Putamen (tissue), 1 donor: ENCODE data around the gene DIRAS3.
"Not testable (repeated sequence)": the region's sequence is repeated elsewhere in the genome, so short reads cannot be mapped to it uniquely, and the experiment has no call there.

Experiments
- DNase-seq: peaks from one replicate; pipeline ENCODE4 v3.0.0-alpha.2; 2016; ENCODE audit warnings: low spot score

Gene DIRAS3

DNA sequence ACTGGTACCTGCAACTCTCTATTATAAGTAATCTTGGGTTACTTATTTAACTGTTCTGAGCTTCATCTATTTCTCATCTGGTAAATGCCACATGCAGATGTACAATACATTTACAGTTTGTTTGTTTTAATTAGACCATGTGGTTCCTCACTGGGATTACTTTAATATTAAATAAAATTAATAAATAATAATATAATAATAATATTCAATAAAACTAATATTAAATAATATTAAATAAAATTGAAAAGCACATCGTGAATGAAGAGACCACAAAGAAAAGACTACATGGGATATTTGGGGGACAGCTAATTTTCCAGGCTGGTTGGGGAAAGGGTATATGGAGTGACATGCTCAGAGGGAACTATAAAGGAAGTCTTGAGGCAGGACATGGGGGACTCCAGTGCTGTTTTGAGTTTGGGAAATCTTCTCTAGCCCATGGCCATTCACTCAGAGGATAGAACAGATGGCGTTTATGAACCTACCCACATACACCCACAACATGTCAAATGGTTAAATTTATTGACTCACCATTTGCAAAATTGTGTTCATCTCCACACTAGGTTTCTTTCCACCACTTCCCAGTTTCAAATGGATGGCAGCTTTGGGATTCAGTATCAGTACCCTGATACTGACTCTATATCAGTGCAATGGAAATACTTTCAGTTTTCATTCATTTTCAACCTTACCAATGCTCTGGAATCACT, 25.6 kb downstream of the DIRAS3 start:
- DNase-seq = no peak

DNA sequence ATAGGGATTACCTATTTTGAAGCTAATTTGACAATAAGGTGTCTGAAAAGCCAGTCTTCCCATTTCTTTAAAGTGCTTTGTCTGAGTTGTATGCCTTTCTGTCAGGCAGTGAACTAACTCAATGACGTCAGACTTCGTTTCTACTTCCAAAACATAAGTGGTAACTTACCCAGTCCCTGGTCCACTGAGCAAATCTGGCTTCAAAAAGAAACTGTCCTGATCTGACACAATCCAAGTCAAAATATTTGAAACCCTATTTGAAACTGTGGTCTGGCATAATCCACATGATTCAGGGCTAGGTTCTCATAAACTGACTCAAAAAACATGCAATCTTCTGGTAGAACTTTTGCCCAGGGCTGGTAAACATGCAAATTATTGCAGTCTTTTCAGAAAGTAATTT, 34.0 kb downstream of the DIRAS3 start:
- DNase-seq = no peak

DNA sequence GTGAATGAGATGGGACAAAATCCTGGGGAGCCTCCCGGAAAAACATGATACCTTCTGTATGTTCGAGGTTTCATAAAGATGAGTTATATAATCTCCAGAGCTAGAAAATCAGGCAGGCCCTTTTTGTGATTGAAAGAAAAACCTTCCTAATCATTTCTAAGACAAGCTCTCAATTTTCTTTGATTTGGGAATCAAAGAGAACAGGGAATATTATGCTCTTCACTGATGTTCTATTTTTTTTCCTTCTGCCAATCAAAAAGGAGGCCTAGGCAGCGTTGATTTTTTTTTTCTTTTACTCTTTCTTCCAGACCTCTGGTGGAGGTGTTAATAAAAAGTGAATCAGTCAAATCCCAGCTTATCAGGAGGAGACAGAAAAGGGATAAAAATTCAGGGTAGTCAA, 34.5 kb downstream of the DIRAS3 start:
- DNase-seq = peak; percentile 42

DNA sequence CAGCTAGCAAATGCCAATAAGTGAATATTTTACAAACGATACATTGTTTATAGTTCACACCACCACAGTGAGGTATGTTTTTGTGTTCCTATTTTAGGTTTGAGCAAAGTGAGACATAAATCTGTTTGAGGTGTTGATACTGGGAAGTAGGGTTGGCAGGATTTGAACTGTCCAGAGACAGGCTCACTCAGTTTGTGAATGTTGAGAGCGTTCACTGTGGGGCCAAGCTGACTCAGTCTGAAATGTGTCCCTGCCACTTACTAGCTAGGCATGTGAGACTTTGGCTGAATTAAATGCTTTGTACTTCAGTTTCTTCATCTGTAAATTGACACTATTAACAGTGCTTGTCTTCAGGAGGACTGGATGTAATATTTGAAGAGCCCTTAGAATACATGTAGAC, 35.1 kb downstream of the DIRAS3 start:
- no peak for DNase-seq

DNA sequence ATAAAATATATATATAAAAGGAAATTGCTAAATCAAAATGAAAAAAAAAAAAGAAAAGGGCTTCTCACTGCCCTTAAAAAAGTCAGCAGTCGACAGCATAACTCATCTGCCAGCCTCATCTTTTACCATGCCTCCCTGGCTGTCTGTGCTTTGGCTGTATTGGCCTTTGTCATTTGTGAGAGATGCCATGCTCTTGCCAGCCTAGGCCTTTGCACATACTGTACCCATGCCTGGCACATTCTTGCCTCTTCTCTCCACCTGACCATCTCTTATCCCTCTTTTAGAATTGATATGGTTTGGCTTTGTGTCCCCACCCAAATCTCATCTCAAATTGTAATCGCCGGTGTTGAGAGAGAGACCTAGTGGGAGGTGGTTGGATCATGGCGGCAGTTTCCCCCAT, 37.1 kb downstream of the DIRAS3 start:
- no peak for DNase-seq

DNA sequence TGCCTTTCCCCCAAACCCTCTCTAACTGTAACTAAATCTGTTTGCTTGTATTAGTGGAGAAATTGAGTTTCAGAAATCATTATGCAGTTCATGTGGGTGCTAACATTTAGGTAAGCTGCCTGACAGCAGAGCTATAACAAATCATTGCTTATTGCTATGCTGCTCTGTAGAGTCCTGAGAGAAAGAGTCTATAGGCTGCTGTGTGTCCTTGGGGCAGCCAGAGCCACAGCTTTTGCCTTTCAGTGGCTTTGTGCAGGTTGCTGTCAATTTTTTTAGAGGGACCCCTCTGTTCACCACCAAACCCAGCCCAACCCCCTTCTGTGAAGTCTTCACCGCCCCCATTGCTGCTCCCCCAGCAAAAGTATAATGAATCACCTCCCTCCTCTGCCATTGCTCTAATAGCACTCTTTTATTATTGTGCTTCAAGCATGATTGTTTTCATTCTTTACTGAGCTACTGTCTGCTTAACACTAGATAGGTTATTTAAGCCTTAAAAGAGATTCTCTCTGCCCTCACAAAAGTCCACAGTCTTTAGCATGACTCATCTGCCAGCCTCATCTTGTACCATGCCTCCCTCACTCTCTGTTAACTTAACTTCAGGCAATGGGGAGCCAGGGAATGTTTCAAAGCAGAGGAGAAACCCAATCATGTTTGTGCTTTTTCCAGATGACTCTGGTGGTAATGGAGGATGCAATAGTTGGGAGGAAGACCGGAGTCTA, 38.6 kb downstream of the DIRAS3 start:
- peak; percentile 50 for DNase-seq

DNA sequence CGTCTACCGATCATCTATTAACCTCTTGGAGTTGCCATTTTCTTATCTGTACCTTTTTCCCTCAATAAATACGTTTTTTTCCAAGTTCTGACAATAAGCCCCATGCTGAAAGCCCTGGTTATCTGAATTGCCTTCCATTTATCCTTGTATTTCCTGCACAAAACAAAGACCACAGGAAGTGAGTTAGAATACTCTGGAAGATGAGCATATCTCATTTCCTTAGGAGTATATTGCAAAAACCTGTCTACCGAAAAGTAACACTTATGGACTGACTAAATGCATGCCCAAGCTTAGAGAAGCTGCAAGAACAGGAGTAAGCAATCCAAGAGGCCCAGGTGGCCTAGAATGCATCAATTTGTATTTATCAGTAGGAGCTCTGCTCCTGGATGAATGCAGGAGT, 39.9 kb downstream of the DIRAS3 start:
- DNase-seq = no peak

DNA sequence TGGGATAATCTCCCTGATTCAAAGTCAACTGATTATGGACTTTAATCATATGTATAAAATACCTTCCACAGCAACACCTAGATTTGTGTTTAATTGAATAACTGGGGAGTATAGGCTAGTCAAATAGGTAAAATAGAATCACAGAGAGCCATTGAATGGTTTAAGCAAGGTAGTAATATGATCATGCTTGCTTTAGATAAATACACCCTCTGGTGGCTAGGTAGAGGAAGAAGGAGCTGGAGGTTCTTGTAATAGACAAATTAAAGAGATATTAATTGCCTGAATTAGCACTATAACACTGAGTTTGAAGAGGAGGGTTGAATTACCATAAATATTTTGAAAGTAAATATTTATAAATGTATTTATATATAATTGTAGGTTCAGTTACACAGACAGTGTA, 40.3 kb downstream of the DIRAS3 start:
- no peak for DNase-seq

DNA sequence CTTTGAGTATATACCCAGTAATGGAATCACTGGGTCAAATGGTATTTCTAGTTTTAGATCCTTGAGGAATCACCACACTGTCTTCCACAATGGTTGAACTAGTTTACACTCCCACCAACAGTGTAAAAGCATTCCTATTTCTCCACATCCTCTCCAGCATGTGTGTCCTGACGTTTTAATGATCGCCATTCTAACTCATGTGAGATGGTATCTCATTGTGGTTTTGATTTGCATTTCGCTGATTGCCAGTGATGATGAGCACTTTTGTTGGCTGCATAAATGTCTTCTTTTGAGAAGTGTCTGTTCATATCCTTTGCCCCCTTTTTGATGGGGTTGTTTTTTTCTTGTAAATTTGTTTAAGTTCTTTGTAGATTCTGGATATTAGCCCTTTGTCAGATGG, 46.8 kb downstream of the DIRAS3 start:
- DNase-seq = not testable (repeated sequence)

DNA sequence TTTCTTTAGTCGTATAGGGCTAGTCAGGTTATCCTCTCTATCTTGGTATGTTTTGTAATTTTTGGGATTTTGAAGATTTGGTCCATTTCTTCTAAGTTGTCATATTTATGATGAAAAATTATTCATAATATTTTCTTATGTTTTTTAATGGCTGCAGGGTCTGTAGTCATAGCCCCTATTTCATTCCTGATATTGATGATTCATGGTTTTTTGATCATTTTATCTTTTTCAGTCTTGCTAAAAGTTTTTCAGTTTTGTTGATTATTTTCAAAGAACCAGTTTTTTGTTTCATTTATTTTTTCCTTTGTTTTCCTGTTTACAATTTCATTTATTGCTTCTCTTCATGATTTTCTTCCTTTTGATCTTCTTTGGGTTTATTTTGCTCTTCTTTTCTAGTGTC, 50.2 kb downstream of the DIRAS3 start:
- DNase-seq = no peak

DNA sequence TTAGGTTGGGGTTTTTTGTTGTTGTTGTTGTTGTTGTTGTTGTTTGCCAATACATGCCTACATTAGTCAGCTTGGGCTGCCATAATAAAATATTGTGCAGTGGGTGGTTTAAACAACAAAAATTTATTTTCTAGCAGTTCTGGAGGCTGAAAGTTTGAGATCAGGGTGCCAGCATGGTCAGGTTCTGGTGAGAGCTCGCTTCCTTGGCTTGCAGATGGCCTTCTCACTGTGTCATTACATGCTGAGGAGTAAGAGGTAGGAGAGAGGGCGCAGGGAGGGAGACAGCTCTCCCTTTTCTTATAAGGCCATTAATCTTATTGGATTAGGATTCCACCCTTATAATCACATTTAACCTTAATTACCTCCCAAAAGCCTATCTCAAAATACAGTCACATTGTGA, 52.7 kb downstream of the DIRAS3 start:
- no peak for DNase-seq
